ENCODE measurements around the gene SULT2B1. TPM values are rescaled to one million over a fixed set of nuclear protein-coding genes. Genes with fewer than 3 reads are reported as not detected.

Gene SULT2B1
- total RNA-seq, 2 donors from 2014 or later: 1.4 to 7.7 TPM

DNA sequence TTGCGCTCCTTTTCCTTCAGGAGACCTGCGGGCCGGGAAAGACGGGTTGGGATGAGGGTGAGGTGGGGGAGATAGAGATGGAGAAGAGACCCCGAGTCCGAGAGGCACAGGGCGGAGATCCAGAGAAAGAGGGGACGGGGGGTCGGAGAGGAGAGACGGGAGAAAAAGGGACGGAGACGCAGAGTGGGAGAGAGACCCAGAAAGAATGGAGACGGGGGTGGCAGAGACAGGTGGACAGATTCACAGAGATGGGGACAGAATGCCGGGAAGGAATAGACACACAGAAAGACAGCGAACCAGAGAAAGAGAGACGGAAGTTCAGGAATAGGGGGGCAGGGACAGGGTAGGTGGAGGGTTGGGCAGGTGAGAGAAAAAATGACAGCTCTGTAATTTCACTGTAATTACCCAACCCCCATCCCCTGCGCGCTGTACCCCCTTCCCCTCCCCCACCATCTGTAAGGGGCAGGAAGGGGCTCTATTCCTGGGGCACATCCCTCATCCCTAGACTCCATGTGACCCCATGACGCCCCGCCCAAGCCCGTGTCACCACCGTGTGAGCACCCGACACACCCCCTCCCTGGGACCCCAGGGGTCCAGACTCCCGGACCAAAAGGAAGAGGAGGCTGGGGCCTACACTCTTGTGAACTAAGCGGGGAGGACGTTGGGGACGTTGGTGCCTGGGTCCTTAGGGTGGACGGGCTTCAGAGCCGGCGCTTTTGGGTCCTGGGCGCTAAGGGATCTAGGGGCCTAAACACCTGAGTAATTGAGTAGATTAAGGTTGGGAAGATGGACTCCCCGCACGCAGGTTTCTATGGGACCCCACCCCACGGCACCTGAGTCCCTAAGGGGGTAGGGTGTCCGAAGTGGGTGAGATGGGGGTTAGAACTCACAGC, 84.2 kb downstream of the SULT2B1 start:
- intact Hi-C loops (cut with DNase I): no loop called here
- peak; percentile 72 for DNase-seq
- H3K4me1 ChIP-seq: peaks cover 21% of the 10 kb centered on the region

DNA sequence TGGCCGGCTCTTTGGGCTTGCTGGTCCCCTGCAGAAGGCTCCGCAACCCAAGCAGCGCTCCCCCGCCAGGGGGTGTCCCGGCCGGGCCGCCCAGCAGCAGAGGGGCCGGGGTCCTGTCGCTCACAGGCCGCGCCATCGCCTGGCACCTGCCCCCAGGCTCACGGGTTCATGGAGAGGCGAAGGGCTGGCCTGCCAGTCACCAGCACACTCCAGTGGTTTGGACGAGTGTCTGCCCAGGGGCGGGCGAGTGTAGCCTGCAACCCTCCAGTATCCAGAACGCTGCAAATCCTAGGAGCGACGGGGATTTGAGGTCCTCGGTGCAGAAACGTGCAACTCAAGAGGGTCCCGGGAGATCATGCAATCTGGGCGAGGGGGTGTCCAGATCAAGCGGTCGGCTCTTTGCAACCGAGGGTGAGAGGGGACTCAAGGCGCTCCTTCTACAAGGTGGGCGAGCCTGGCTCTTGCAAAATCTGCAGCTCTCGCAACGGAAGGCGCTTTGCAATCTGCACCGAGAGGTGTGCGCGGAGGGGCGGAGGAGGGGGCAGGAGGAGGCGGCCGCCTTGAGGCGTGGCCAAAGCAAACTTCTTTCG, 85.0 kb downstream of the SULT2B1 start, which contains the start of gene DBP:
DBP (minus strand) TSS at position 521 of the 590 bp plus-strand sequence; CDS start at position 136, 385 bp downstream.
- peak within 1 kb of the TSS; percentile 82 to 99 for H3K9ac ChIP-seq (ENCODE audit: low read depth in 2 of 2, low read length in 2 of 2)
- H3K4me1 ChIP-seq: peaks cover 21% of the 10 kb centered on the region
- no peaks in the 10 kb centered on the region for H3K36me3 ChIP-seq
- DNase-seq: no peak
- no peaks in the 10 kb centered on the region for H3K27me3 ChIP-seq
- no peak for TF ChIP-seq CTCF (IDR thresholded peaks at IDR 0.05)
- no peaks in the 10 kb centered on the region for H3K9me3 ChIP-seq
- intact Hi-C loops (cut with DNase I): no loop called here
- peak within 1 kb of the TSS; percentile 81 for H3K4me3 ChIP-seq
- H3K27ac ChIP-seq: peak within 1 kb of the TSS; percentile 93

More for the DNA sequence above, 84.2 kb downstream of the SULT2B1 start:
- no peaks in the 10 kb centered on the region for H3K9me3 ChIP-seq
- peak overlapping the region; percentile 82 to 99 for H3K9ac ChIP-seq (ENCODE audit: low read depth in 2 of 2, low read length in 2 of 2)
- H3K27me3 ChIP-seq: no peaks in the 10 kb centered on the region
- H3K36me3 ChIP-seq: no peaks in the 10 kb centered on the region
- no peak for TF ChIP-seq CTCF (IDR thresholded peaks at IDR 0.05)
- peak overlapping the region; percentile 81 for H3K4me3 ChIP-seq
- H3K27ac ChIP-seq: peak overlapping the region; percentile 93

GRCh38 chr19:48637449-48637947, 85.5 kb downstream of the SULT2B1 start:
- DNase-seq: peak; percentile 99
- H3K4me1 ChIP-seq: peaks cover 21% of the 10 kb centered on the region
- peak overlapping the region; percentile 93 for H3K27ac ChIP-seq
- peak overlapping the region; percentile 81 for H3K4me3 ChIP-seq
- H3K27me3 ChIP-seq: no peaks in the 10 kb centered on the region
- TF ChIP-seq CTCF (IDR thresholded peaks at IDR 0.05): no peak
- intact Hi-C loops (cut with DNase I): no loop called here
- peak overlapping the region; percentile 70 to 99 for H3K9ac ChIP-seq (ENCODE audit: low read depth in 2 of 2, low read length in 2 of 2)
- H3K36me3 ChIP-seq: no peaks in the 10 kb centered on the region
- H3K9me3 ChIP-seq: no peaks in the 10 kb centered on the region

DNA sequence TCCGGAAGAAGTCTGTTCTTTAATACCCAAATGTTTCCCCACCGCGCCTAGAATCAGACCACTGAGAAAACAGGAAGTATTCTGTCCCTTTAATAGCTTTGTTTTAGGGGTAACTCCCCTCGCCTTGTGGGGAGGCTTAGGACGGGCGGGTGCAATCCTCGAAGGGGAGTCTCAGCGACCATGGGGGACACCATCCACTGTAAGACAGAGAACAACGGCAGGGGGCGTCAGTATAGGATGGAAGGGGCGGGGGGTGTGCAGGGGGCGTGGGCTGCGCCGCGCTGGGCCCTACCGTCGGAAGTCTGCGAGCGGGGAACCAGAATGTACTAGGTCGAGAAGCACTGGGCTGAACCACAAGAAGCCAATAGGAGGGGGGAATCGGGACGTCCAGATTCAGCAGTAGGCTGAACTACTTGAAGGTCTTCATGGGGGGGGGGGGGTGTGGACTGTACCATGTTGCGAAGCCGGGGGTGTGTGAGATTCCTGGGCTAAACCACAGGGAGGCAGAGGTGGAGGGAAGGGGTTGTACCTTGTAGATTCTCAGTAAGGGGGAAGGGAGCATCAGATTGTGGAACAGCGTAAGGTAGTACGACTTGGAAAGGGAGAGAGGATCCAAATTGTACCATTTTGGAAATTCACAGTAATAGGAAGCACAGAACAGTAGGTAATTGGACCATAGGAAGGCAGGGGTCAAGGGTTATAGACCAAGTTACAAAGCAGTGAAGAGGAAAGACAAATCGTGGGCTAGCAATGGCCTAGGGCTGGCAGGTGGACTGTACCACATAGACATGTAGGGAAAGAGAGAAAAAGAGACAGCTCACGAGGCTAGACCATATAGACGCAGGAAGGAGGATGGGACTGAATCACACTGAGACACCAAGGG, 86.2 kb downstream of the SULT2B1 start:
- intact Hi-C loops (cut with DNase I): no loop called here
- Histone ChIP-seq H3K4me1 (peaks cover 16% of the 10 kb centered on the region), H3K27ac (peak overlapping the region; percentile 93), H3K4me3 (peak overlapping the region; percentile 81), H3K36me3 (no peaks in the 10 kb centered on the region), H3K9me3 (no peaks in the 10 kb centered on the region), H3K9ac (ENCODE audit: low read depth in 2 of 2, low read length in 2 of 2) (peak overlapping the region; percentile 70 to 99), H3K27me3 (no peaks in the 10 kb centered on the region)
- no peak for TF ChIP-seq CTCF (IDR thresholded peaks at IDR 0.05)
- peak; percentile 84 for DNase-seq
